HepG2 (cell line): ENCODE measurements around the gene TRAF3. TPM values are rescaled to one million over a fixed set of nuclear protein-coding genes. Genes with fewer than 3 reads are reported as not detected.

Source experiments
- CERS6 ChIP-seq: sonication (generic); formaldehyde crosslinking; IDR thresholded peaks from 2 replicates; pipeline ENCODE4 v1.5.0; 2020; ENCODE audit warnings: missing genetic modification reagents
- JDP2 ChIP-seq: sonication (generic); formaldehyde crosslinking; IDR thresholded peaks from 2 replicates; pipeline ENCODE4 v1.8.1; 2022; ENCODE audit warnings: missing genetic modification reagents, borderline replicate concordance
- KDM6A ChIP-seq: IDR thresholded peaks from 2 replicates; pipeline ENCODE4 v1.6.1; 2016; ENCODE audit warnings: low read depth
- KIAA2018 ChIP-seq: sonication (generic); formaldehyde crosslinking; IDR thresholded peaks from 2 replicates; pipeline ENCODE4 v1.5.0; 2020; ENCODE audit warnings: mild to moderate bottlenecking, missing genetic modification reagents, borderline replicate concordance
- KLF15 ChIP-seq: sonication (generic); formaldehyde crosslinking; IDR thresholded peaks from 2 replicates; pipeline ENCODE4 v1.8.1; 2023; ENCODE audit warnings: borderline replicate concordance, mild to moderate bottlenecking, inconsistent platforms, missing genetic modification reagents, mixed read lengths
- MAFG ChIP-seq: sonication (generic); formaldehyde crosslinking; IDR thresholded peaks from 2 replicates; pipeline ENCODE4 v1.5.1; 2020; ENCODE audit warnings: mild to moderate bottlenecking, missing genetic modification reagents
- MBD4 ChIP-seq: IDR thresholded peaks from 2 replicates; pipeline ENCODE4 v1.6.1; 2012; ENCODE audit warnings: low read length, inconsistent platforms, borderline replicate concordance
- NCOA1 ChIP-seq: sonication (generic); formaldehyde crosslinking; IDR thresholded peaks from 2 replicates; pipeline ENCODE4 v1.9.0; 2021; ENCODE audit warnings: missing genetic modification reagents
- YEATS4 ChIP-seq: sonication (generic); formaldehyde crosslinking; IDR thresholded peaks from 2 replicates; pipeline ENCODE4 v1.4.0; 2020; ENCODE audit warnings: missing genetic modification reagents, borderline replicate concordance
- ZNF160 ChIP-seq: sonication (generic); formaldehyde crosslinking; IDR thresholded peaks from 2 replicates; pipeline ENCODE4 v1.8.0; 2022; ENCODE audit warnings: mild to moderate bottlenecking, inconsistent platforms, missing genetic modification reagents
- ZNF530 ChIP-seq: sonication (generic); formaldehyde crosslinking; IDR thresholded peaks from 2 replicates; pipeline ENCODE4 v1.5.0; 2020; ENCODE audit warnings: low read depth, mild to moderate bottlenecking, missing genetic modification reagents
- ZNF724P ChIP-seq: sonication (generic); formaldehyde crosslinking; IDR thresholded peaks from 2 replicates; pipeline ENCODE4 v1.8.0; 2022; ENCODE audit warnings: missing genetic modification reagents, borderline replicate concordance
- ZNF83 ChIP-seq: sonication (generic); formaldehyde crosslinking; IDR thresholded peaks from 2 replicates; pipeline ENCODE4 v1.4.0; 2020; ENCODE audit warnings: missing genetic modification reagents, mild to moderate bottlenecking, borderline replicate concordance
- polyA plus RNA-seq, 8 experiments: library from polyadenylated mRNA; depleted of rRNA in 3 of 8; stranded (reverse) in 7 of 8; unstranded in 1 of 8; fragments of >200 nt; fragmentation: Illumina TruSeq in 4 of 8; extraction: Trizol in 4 of 8; gene quantifications; 2 replicates each; pipeline versions ENCODE4 v1.2.1 to v1.2.3, GENCODE V29; 2011 to 2016; ENCODE audit warnings: low read depth in 4 of 8, missing spikeins in 1 of 8, mixed read lengths in 1 of 8; ENCODE audit not compliant: insufficient read depth in 1 of 8
- total RNA-seq, 5 experiments: library from RNA; depleted of rRNA; stranded (reverse); fragments of >200 nt; fragmentation: Illumina TruSeq; extraction: Trizol; gene quantifications; 2 replicates each; pipeline ENCODE4 v1.2.3, GENCODE V29; 2016; ENCODE audit warnings: low read depth in 1 of 5
- TF ChIP-seq, protein P1 (sequence below): sonication (generic); formaldehyde crosslinking; IDR thresholded peaks from 2 replicates; pipeline ENCODE4 v1.8.0; 2022; ENCODE audit warnings: low read depth, missing genetic modification reagents
- TF ChIP-seq, protein P2 (sequence below): sonication (generic); formaldehyde crosslinking; IDR thresholded peaks from 2 replicates; pipeline ENCODE4 v1.4.0; 2020; ENCODE audit warnings: missing genetic modification reagents, low read depth, mild to moderate bottlenecking, borderline replicate concordance
- TF ChIP-seq, protein P3 (sequence below): sonication (generic); formaldehyde crosslinking; IDR thresholded peaks from 2 replicates; pipeline ENCODE4 v1.4.0; 2020; ENCODE audit warnings: mild to moderate bottlenecking, missing genetic modification reagents
- TF ChIP-seq, protein P4 (sequence below), 2 experiments: fragments of 450-650 bp in 1 of 2; sonication (generic) in 1 of 2; formaldehyde crosslinking; IDR thresholded peaks; 2 replicates each; pipeline versions ENCODE4 v1.5.0 to v1.8.0; 2020 to 2022; ENCODE audit warnings: mild to moderate bottlenecking in 1 of 2, missing genetic modification reagents in 1 of 2

TRAF3 gene
- total and polyA plus RNA-seq, 2 of the 13 experiments (the other 11 are each of a cell fraction or from before 2014, with no cell fraction given), result 6.9 to 12.2 TPM

DNA sequence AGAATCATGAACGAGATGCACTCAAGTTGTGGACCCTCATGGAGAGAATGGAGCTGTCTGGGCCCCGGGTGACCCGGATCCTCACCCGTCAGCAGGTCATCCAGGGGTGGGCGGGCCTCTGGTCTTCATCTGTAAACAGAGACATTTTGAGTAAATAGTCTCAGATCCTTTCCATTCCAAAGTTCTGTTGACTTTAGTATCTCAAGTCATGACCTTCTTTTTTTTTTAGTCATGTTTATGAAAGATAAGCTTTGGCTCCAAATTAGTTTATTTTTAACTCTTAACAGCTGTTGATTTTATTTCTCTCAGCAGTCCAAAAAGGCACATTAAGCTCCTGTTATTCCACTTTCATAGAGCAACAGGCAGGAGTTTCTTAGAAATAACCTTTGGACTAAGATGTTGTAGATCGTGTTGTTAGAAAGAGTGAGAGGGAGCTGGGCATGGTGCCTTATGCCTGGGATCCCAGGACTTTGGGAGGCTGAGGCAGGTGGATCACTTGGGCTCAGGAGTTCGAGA, 96.4 kb downstream of the TRAF3 start (continued):
- TF ChIP-seq CERS6 (CRISPR knock-in tag) (no peak), MBD4 (no peak), JDP2 (CRISPR knock-in tag) (no peak), KLF15 (CRISPR knock-in tag) (no peak), YEATS4 (CRISPR knock-in tag) (peak; percentile 55; the same call in 1 of the 2 replicates), KDM6A (CRISPR knock-in tag) (peak; percentile 92), ZNF724P (CRISPR knock-in tag) (no peak), ZNF83 (CRISPR knock-in tag) (no peak), MAFG (CRISPR knock-in tag) (no peak), NCOA1 (no peak), ZNF160 (CRISPR knock-in tag) (no peak), ZNF530 (CRISPR knock-in tag) (no peak), KIAA2018 (no peak)
- TF ChIP-seq, protein P1, sequence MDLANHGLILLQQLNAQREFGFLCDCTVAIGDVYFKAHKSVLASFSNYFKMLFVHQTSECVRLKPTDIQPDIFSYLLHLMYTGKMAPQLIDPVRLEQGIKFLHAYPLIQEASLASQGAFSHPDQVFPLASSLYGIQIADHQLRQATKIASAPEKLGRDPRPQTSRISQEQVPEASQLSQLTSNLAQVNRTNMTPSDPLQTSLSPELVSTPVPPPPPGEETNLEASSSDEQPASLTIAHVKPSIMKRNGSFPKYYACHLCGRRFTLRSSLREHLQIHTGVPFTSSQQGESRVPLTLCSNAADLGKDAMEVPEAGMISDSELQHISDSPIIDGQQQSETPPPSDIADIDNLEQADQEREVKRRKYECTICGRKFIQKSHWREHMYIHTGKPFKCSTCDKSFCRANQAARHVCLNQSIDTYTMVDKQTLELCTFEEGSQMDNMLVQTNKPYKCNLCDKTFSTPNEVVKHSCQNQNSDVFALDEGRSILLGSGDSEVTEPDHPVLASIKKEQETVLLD (CRISPR knock-in tag), result no peak
- TF ChIP-seq, protein P2, sequence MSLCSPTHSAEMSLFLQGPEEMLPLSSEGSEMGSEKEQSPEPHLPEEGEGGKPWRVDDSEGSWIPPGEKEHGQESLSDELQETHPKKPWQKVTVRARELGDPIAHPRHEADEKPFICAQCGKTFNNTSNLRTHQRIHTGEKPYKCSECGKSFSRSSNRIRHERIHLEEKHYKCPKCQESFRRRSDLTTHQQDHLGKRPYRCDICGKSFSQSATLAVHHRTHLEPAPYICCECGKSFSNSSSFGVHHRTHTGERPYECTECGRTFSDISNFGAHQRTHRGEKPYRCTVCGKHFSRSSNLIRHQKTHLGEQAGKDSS (CRISPR knock-in tag), result no peak
- TF ChIP-seq, protein P3, sequence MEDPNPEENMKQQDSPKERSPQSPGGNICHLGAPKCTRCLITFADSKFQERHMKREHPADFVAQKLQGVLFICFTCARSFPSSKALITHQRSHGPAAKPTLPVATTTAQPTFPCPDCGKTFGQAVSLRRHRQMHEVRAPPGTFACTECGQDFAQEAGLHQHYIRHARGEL, result no peak
- TF ChIP-seq, protein P4, sequence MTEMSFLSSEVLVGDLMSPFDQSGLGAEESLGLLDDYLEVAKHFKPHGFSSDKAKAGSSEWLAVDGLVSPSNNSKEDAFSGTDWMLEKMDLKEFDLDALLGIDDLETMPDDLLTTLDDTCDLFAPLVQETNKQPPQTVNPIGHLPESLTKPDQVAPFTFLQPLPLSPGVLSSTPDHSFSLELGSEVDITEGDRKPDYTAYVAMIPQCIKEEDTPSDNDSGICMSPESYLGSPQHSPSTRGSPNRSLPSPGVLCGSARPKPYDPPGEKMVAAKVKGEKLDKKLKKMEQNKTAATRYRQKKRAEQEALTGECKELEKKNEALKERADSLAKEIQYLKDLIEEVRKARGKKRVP (CRISPR knock-in tag; IDR thresholded peaks at IDR 0.05), result peak in 1 of 2 experiments; percentile 19; a peak in 1 of 4 replicates
